HG02571 (cell line): ENCODE data around the gene UCN.
"Not testable (repeated sequence)": the region's sequence is repeated elsewhere in the genome, so short reads cannot be mapped to it uniquely, and the experiment has no call there.

Experiments
- ATAC-seq: cut with Tn5 transposase; IDR thresholded peaks from one replicate; pipeline ENCODE4 v1.9.1; 2021; ENCODE audit warnings: mild to moderate bottlenecking, moderate library complexity; ENCODE audit not compliant: unreplicated experiment

The UCN gene

GRCh38 chr2:27308359-27308881 lies at the start of gene UCN:
UCN (minus strand) TSS chr2:27308445; CDS start chr2:27307895, 550 bp downstream.
- no peak for ATAC-seq

- ATAC-seq, result peak; percentile 69
These were observed 48.3 kb upstream of the UCN start, which contains the start of gene GTF3C2 for GRCh38 chr2:27356382-27357181. GTF3C2 (minus strand) TSS chr2:27356764; CDS start chr2:27343554, 13,210 bp downstream.

- ATAC-seq, result peak; percentile 25
These were observed 47.8 kb upstream of the UCN start for GRCh38 chr2:27356056-27356381.

- ATAC-seq, result no peak
These were observed 46.3 kb upstream of the UCN start for GRCh38 chr2:27354597-27354927.

GRCh38 chr2:27353762-27354596 lies 45.7 kb upstream of the UCN start:
- ATAC-seq, result no peak

GRCh38 chr2:27353386-27353761 lies 45.1 kb upstream of the UCN start:
- not testable (repeated sequence) for ATAC-seq

GRCh38 chr2:27351802-27352598 lies 43.8 kb upstream of the UCN start:
- no peak for ATAC-seq

GRCh38 chr2:27350106-27350693 lies 42.0 kb upstream of the UCN start:
- ATAC-seq, result no peak

GRCh38 chr2:27347641-27348040 lies 39.4 kb upstream of the UCN start:
- ATAC-seq, result no peak

GRCh38 chr2:27336173-27336572 lies 27.9 kb upstream of the UCN start:
- no peak for ATAC-seq

- no peak for ATAC-seq
These were observed 27.1 kb upstream of the UCN start for GRCh38 chr2:27335311-27335710.

- ATAC-seq, result no peak
These were observed 16.5 kb upstream of the UCN start for GRCh38 chr2:27324720-27325119.

- ATAC-seq, result no peak
These were observed 15.5 kb upstream of the UCN start for GRCh38 chr2:27323596-27324285.

- ATAC-seq, result peak; percentile 94
These were observed 14.7 kb upstream of the UCN start, which contains the start of gene MPV17 for GRCh38 chr2:27322766-27323595. MPV17 (minus strand) TSS chr2:27323097; CDS start chr2:27322517, 580 bp downstream.

GRCh38 chr2:27322301-27322765 lies 14.1 kb upstream of the UCN start:
- ATAC-seq, result peak; percentile 19

GRCh38 chr2:27320958-27321543 lies 12.8 kb upstream of the UCN start:
- ATAC-seq, result no peak

- not testable (repeated sequence) for ATAC-seq
These were observed 11.6 kb upstream of the UCN start for GRCh38 chr2:27319839-27320238.

- no peak for ATAC-seq
These were observed 8.6 kb upstream of the UCN start for GRCh38 chr2:27316655-27317412.
